SIG-M5 treated with dmso at 0.1 percent for 504 hours (cell line): Measurements from ENCODE around the gene TANGO6.

Experiments used
- DNase-seq: peaks from one replicate; lab custom pipeline; 2025; ENCODE audit not compliant: unreplicated experiment; lab: John Stamatoyannopoulos, UW

Gene TANGO6

GRCh38 chr16:69133373-69133954, 290.1 kb downstream of the TANGO6 start:
- DNase-seq = peak; percentile 18
